IPS DF 19.7 (cell line): Measurements from ENCODE around the gene KIAA1210.

Source experiments
- DNase-seq: peaks from one replicate; pipeline ENCODE4 v3.0.0-alpha.2; 2013; ENCODE audit warnings: low read depth, low spot score

Gene KIAA1210

GRCh38 chrX:119127650-119128049 is at the start of gene KIAA1210:
KIAA1210 (minus strand) TSS chrX:119127812; CDS start chrX:119123642, 4,170 bp downstream.
- no peak for DNase-seq

GRCh38 chrX:119177278-119177677 is 49.7 kb upstream of the KIAA1210 start:
- no peak for DNase-seq

GRCh38 chrX:119174900-119175299 is 47.3 kb upstream of the KIAA1210 start:
- no peak for DNase-seq

- no peak for DNase-seq
These were observed 40.5 kb upstream of the KIAA1210 start for GRCh38 chrX:119168104-119168503.

GRCh38 chrX:119158226-119158625 is 30.6 kb upstream of the KIAA1210 start:
- no peak for DNase-seq

GRCh38 chrX:119156241-119156640 is 28.6 kb upstream of the KIAA1210 start:
- DNase-seq: no peak

- DNase-seq: no peak
These were observed 27.9 kb upstream of the KIAA1210 start for GRCh38 chrX:119155416-119156035.

GRCh38 chrX:119151051-119151380 is 23.4 kb upstream of the KIAA1210 start:
- DNase-seq: no peak

- DNase-seq: no peak
These were observed 22.8 kb upstream of the KIAA1210 start for GRCh38 chrX:119150163-119151050.

GRCh38 chrX:119147486-119147885 is 19.9 kb upstream of the KIAA1210 start:
- no peak for DNase-seq

GRCh38 chrX:119145241-119145653 is 17.6 kb upstream of the KIAA1210 start:
- DNase-seq: no peak

GRCh38 chrX:119134466-119134865 is 6.9 kb upstream of the KIAA1210 start:
- DNase-seq: no peak

GRCh38 chrX:119132961-119133360 is 5.3 kb upstream of the KIAA1210 start:
- DNase-seq: no peak

GRCh38 chrX:119132316-119132715 is 4.7 kb upstream of the KIAA1210 start:
- DNase-seq: no peak

GRCh38 chrX:119130911-119131310 is 3.3 kb upstream of the KIAA1210 start:
- no peak for DNase-seq

GRCh38 chrX:119121341-119121740 is 6.3 kb downstream of the KIAA1210 start:
- DNase-seq: no peak

- DNase-seq: peak; percentile 20
These were observed 8.7 kb downstream of the KIAA1210 start for GRCh38 chrX:119118780-119119395.

- no peak for DNase-seq
These were observed 20.4 kb downstream of the KIAA1210 start for GRCh38 chrX:119107206-119107605.

- DNase-seq: no peak
These were observed 21.8 kb downstream of the KIAA1210 start for GRCh38 chrX:119105826-119106225.

- no peak for DNase-seq
These were observed 26.4 kb downstream of the KIAA1210 start for GRCh38 chrX:119101168-119101567.

- DNase-seq: no peak
These were observed 31.7 kb downstream of the KIAA1210 start for GRCh38 chrX:119095936-119096335.

- DNase-seq: no peak
These were observed 32.8 kb downstream of the KIAA1210 start for GRCh38 chrX:119094819-119095218.
